IMR-90 (cell line): ENCODE data around the gene SLC25A26. TPM values are rescaled to one million over a fixed set of nuclear protein-coding genes. Genes with fewer than 3 reads are reported as not detected.

ENCODE experiments used
- ATAC-seq: fragments of 200-7000 bp; cut with Tn5 transposase; 2 replicates; pipeline ENCODE4 v1.9.1; 2020; ENCODE audit warnings: low read depth, mild to moderate bottlenecking, moderate library complexity
- BruUV-seq: library from RNA; stranded (reverse); fragments of 400-500 nt; replicated peaks from 2 replicates; lab custom pipeline; 2021; lab: Mats Ljungman, UMichigan
- CTCF ChIA-PET: fragments of 300-600 bp; formaldehyde crosslinking; extraction: SDS; loops from one replicate; lab custom pipeline; 2021; ENCODE audit warnings: antibody characterized with exemption; lab: Yijun Ruan, JAX
- POLR2A ChIA-PET: fragments of 300-600 bp; sonication (Branson Sonifier 250); formaldehyde crosslinking; loops from one replicate; lab custom pipeline; 2022; ENCODE audit warnings: antibody characterized with exemption; ENCODE audit not compliant: unreplicated experiment; lab: Charles Lee
- DNase-seq: peaks from one replicate; pipeline ENCODE4 v3.0.0; 2013
- H2AFZ ChIP-seq: replicated peaks from 2 replicates; pipeline ENCODE3; 2013; ENCODE audit warnings: low read length, mild to moderate bottlenecking; ENCODE audit not compliant: poor library complexity
- H2AK5ac ChIP-seq: 2 replicates; pipeline ENCODE4 v1.6.1; 2013; ENCODE audit warnings: low read depth, low read length, inconsistent platforms
- H2AK9ac ChIP-seq: replicated peaks from 2 replicates; pipeline ENCODE3; 2013; ENCODE audit warnings: mild to moderate bottlenecking, low read depth, low read length, moderate library complexity; ENCODE audit not compliant: poor library complexity
- H2BK120ac ChIP-seq: 2 replicates; pipeline ENCODE4 v1.6.1; 2013; ENCODE audit warnings: low read depth, low read length, inconsistent platforms
- H2BK15ac ChIP-seq: 3 replicates; pipeline ENCODE4 v1.6.1; 2013; ENCODE audit warnings: low read depth, low read length, inconsistent platforms
- H2BK20ac ChIP-seq: 2 replicates; pipeline ENCODE4 v1.6.1; 2013; ENCODE audit warnings: low read depth, mild to moderate bottlenecking, inconsistent platforms, low read length, moderate library complexity
- H2BK5ac ChIP-seq: 2 replicates; pipeline ENCODE4 v1.6.1; 2013; ENCODE audit warnings: mild to moderate bottlenecking, low read depth, low read length, inconsistent platforms; ENCODE audit not compliant: poor library complexity, severe bottlenecking
- H3K14ac ChIP-seq: replicated peaks from 2 replicates; pipeline ENCODE4 v1.6.1; 2013; ENCODE audit warnings: low read depth, low read length, inconsistent platforms
- H3K18ac ChIP-seq: 2 replicates; pipeline ENCODE4 v1.6.1; 2013; ENCODE audit warnings: low read depth, low read length, control low read depth
- H3K23ac ChIP-seq: 2 replicates; pipeline ENCODE4 v1.6.1; 2013; ENCODE audit warnings: low read depth, low read length, inconsistent platforms
- H3K27ac ChIP-seq: 2 replicates; pipeline ENCODE4 v1.5.1; 2013; ENCODE audit warnings: mild to moderate bottlenecking, control low read depth, low read length; ENCODE audit not compliant: insufficient read depth
- H3K27me3 ChIP-seq: 2 replicates; pipeline ENCODE4 v1.6.1; 2013; ENCODE audit warnings: low read length; ENCODE audit not compliant: control insufficient read depth, insufficient read depth
- H3K36me3 ChIP-seq: 2 replicates; pipeline ENCODE4 v1.6.1; 2013; ENCODE audit warnings: low read length, mixed read lengths; ENCODE audit not compliant: control insufficient read depth, insufficient read depth
- H3K4ac ChIP-seq: 2 replicates; pipeline ENCODE4 v1.6.1; 2013; ENCODE audit warnings: low read depth, low read length, inconsistent platforms
- H3K4me1 ChIP-seq: 2 replicates; pipeline ENCODE4 v1.6.1; 2013; ENCODE audit warnings: low read length, mixed read lengths; ENCODE audit not compliant: control insufficient read depth, insufficient read depth
- H3K4me2 ChIP-seq: 2 replicates; pipeline ENCODE4 v1.6.1; 2013; ENCODE audit warnings: low read depth, mild to moderate bottlenecking, control low read depth, low read length, moderate library complexity
- H3K4me3 ChIP-seq: 2 replicates; pipeline ENCODE4 v1.5.1; 2013; ENCODE audit warnings: low read depth, mild to moderate bottlenecking, control low read depth, low read length, moderate library complexity; ENCODE audit not compliant: insufficient read depth
- H3K56ac ChIP-seq: 2 replicates; pipeline ENCODE4 v1.6.1; 2013; ENCODE audit warnings: low read length, inconsistent platforms; ENCODE audit not compliant: insufficient read depth; ENCODE audit errors: extremely low read depth
- H3K79me1 ChIP-seq, 2 experiments: 2 replicates each; pipeline ENCODE4 v1.6.1; 2013; ENCODE audit warnings: low read length in 2 of 2, inconsistent platforms in 1 of 2, low read depth in 1 of 2
- H3K9ac ChIP-seq: 2 replicates; pipeline ENCODE4 v1.6.1; 2013; ENCODE audit warnings: low read depth, low read length, control low read depth
- H3K9me1 ChIP-seq: 2 replicates; pipeline ENCODE4 v1.6.1; 2013; ENCODE audit warnings: low read length, inconsistent platforms; ENCODE audit not compliant: insufficient read depth
- H3K9me3 ChIP-seq: 2 replicates; pipeline ENCODE4 v1.6.1; 2013; ENCODE audit warnings: low read length; ENCODE audit not compliant: control insufficient read depth, insufficient read depth
- H4K20me1 ChIP-seq: 2 replicates; pipeline ENCODE4 v1.6.1; 2013; ENCODE audit warnings: low read length, inconsistent platforms; ENCODE audit not compliant: insufficient read depth
- H4K5ac ChIP-seq: 2 replicates; pipeline ENCODE4 v1.6.1; 2013; ENCODE audit warnings: mild to moderate bottlenecking, low read depth, low read length, control low read depth
- H4K8ac ChIP-seq, 2 experiments: 2 replicates each; pipeline ENCODE4 v1.6.1; 2013; ENCODE audit warnings: low read depth in 2 of 2, low read length in 2 of 2, control low read depth in 1 of 2, inconsistent platforms in 1 of 2
- H4K91ac ChIP-seq: 2 replicates; pipeline ENCODE4 v1.6.1; 2013; ENCODE audit warnings: low read depth, low read length, inconsistent platforms; ENCODE audit not compliant: insufficient read depth
- BHLHE40 ChIP-seq: fragments of 150-350 bp; IDR thresholded peaks from 2 replicates; pipeline ENCODE4 v1.6.1; 2016; ENCODE audit warnings: mild to moderate bottlenecking, low read depth, low read length
- CEBPB ChIP-seq: IDR thresholded peaks from 2 replicates; pipeline ENCODE4 v1.6.1; 2012; ENCODE audit warnings: low read depth, low read length, improper control_type of control experiment
- CHD1 ChIP-seq: IDR thresholded peaks from 2 replicates; pipeline ENCODE4 v1.6.1; 2012; ENCODE audit warnings: low read depth, low read length, improper control_type of control experiment
- CTCF ChIP-seq: conservative IDR thresholded peaks from 2 replicates; pipeline ENCODE4 v1.5.1; 2012; ENCODE audit warnings: mild to moderate bottlenecking, low read depth, low read length, improper control_type of control experiment
- ELK1 ChIP-seq: fragments of 150-350 bp; IDR thresholded peaks from 2 replicates; pipeline ENCODE4 v1.6.1; 2016; ENCODE audit warnings: low read depth, mild to moderate bottlenecking, low read length, moderate library complexity, borderline replicate concordance
- FOS ChIP-seq: fragments of 150-350 bp; IDR thresholded peaks from 2 replicates; pipeline ENCODE4 v1.6.1; 2016; ENCODE audit warnings: low read depth, low read length
- MAFK ChIP-seq: IDR thresholded peaks from 2 replicates; pipeline ENCODE4 v1.6.1; 2012; ENCODE audit warnings: low read depth, low read length, improper control_type of control experiment
- MAZ ChIP-seq: IDR thresholded peaks from 2 replicates; pipeline ENCODE4 v1.6.1; 2012; ENCODE audit warnings: low read depth, mild to moderate bottlenecking, low read length, improper control_type of control experiment, moderate library complexity, borderline replicate concordance
- MXI1 ChIP-seq: IDR thresholded peaks from 2 replicates; pipeline ENCODE4 v1.6.1; 2012; ENCODE audit warnings: low read depth, mild to moderate bottlenecking, low read length, moderate library complexity, borderline replicate concordance
- NFE2L2 ChIP-seq: fragments of 150-350 bp; IDR thresholded peaks from 2 replicates; pipeline ENCODE4 v1.6.1; 2016; ENCODE audit warnings: low read depth, mild to moderate bottlenecking, low read length
- POLR2A ChIP-seq: IDR thresholded peaks from 2 replicates; pipeline ENCODE4 v1.6.1; 2012; ENCODE audit warnings: mild to moderate bottlenecking, low read depth, low read length
- RAD21 ChIP-seq: IDR thresholded peaks from 2 replicates; pipeline ENCODE4 v1.6.1; 2012; ENCODE audit warnings: low read length, improper control_type of control experiment
- RCOR1 ChIP-seq: IDR thresholded peaks from 2 replicates; pipeline ENCODE4 v1.6.1; 2012; ENCODE audit warnings: mild to moderate bottlenecking, low read length, improper control_type of control experiment; ENCODE audit not compliant: insufficient replicate concordance
- RFX5 ChIP-seq: IDR thresholded peaks from 2 replicates; pipeline ENCODE4 v1.8.0; 2012; ENCODE audit warnings: low read depth, mild to moderate bottlenecking, low read length, moderate library complexity
- SMC3 ChIP-seq: fragments of 150-350 bp; IDR thresholded peaks from 2 replicates; pipeline ENCODE4 v1.6.1; 2016; ENCODE audit warnings: low read depth, mild to moderate bottlenecking, antibody characterized with exemption, low read length, moderate library complexity
- WGBS, 2 experiments: methylation state at CpG; one replicate each; pipeline versions ENCODE4 v1.1.5 to v1.1.7; 2013; ENCODE audit warnings: missing lambda C conversion rate in 2 of 2; ENCODE audit not compliant: insufficient read length in 1 of 2; ENCODE audit errors: extremely low coverage in 2 of 2; 5-methylcytosine and 5-hydroxymethylcytosine counted together
- dilution Hi-C: fragments of 300-500 bp; cut with HindIII; formaldehyde crosslinking; loops from one replicate; pipeline ENCODE4 v1.14.3; 2018; ENCODE audit warnings: low sequenced_read_pairs; ENCODE audit not compliant: unreplicated experiment
- in situ Hi-C: fragments of 300-500 bp; cut with MboI; formaldehyde crosslinking; loops from 3 replicates; pipeline ENCODE4 v1.14.3; 2019; ENCODE audit warnings: low sequenced_read_pairs, inconsistent platforms, mixed read lengths
- intact Hi-C: fragments of 100-400 bp; cut with micrococcal nuclease; formaldehyde crosslinking; loops from 2 replicates; pipeline ENCODE4 v1.10.0; 2022
- polyA plus RNA-seq, 3 experiments: library from polyadenylated mRNA; depleted of rRNA; stranded (reverse); fragments of >200 nt; gene quantifications; 2 replicates each; pipeline ENCODE4 v1.2.3, GENCODE V29; 2012; ENCODE audit warnings: low replicate concordance in 1 of 3
- total RNA-seq: library from RNA; depleted of rRNA; stranded (reverse); fragments of >200 nt; gene quantifications from 2 replicates; pipeline ENCODE4 v1.2.3, GENCODE V29; 2012
- TF ChIP-seq, protein P1 (sequence below): fragments of 150-350 bp; IDR thresholded peaks from 2 replicates; pipeline ENCODE4 v1.6.1; 2017; ENCODE audit warnings: mild to moderate bottlenecking, antibody characterized with exemption, low read length, low read depth

The SLC25A26 gene
- total and polyA plus RNA-seq, 2 of the 4 experiments (the other 2 are of a cell fraction): 10.9 to 12.7 TPM

- no peaks in the 10 kb centered on the region for H3K9me3 ChIP-seq
- no peak overlapping the region for H3K9ac ChIP-seq
- ATAC-seq: no peak
- no peak overlapping the region for H2BK120ac ChIP-seq
- no peaks in the 10 kb centered on the region for H3K27me3 ChIP-seq
- no peak overlapping the region for H3K4me2 ChIP-seq
- no peak overlapping the region for H3K27ac ChIP-seq
- 100% methylated on average over 1 of the region's 4 CpGs; no CpG with 5 or more reads in 1 of the 2 experiments for WGBS, 2 experiments
- peak overlapping the region; percentile 52; the same call in 1 of the 2 replicates for H4K91ac ChIP-seq
- ChIA-PET POLR2A (no interaction called here), CTCF (no interaction called here)
- no peaks in the 10 kb centered on the region for H3K36me3 ChIP-seq
- no peaks in the 10 kb centered on the region for H3K79me1 ChIP-seq
- no peaks in the 10 kb centered on the region; the same call in 1 of the 2 replicates for H3K9me1 ChIP-seq
- in situ Hi-C loops (no loop called here), dilution Hi-C loops (no loop called here), intact Hi-C loops (no loop called here)
- no peak overlapping the region for H3K23ac ChIP-seq
- peak overlapping the region; percentile 29; the same call in 1 of the 2 replicates for H2AK5ac ChIP-seq
- no peak overlapping the region for H2AK9ac ChIP-seq
- no peak overlapping the region for H4K8ac ChIP-seq
- no peak overlapping the region for H2BK15ac ChIP-seq
- no peak overlapping the region for H2AFZ ChIP-seq
- peak overlapping the region; percentile 33; the same call in 1 of the 2 replicates for H4K5ac ChIP-seq
- no TSS peak for BruUV-seq
- DNase-seq: no peak
- H3K56ac ChIP-seq: no peak overlapping the region
- no peak overlapping the region for H3K14ac ChIP-seq
- TF ChIP-seq CHD1: no peak
- TF ChIP-seq POLR2A: no peak
- TF ChIP-seq SMC3: no peak
- no peak for TF ChIP-seq RFX5
- TF ChIP-seq MAFK: no peak
- TF ChIP-seq BHLHE40: no peak
- no peak for TF ChIP-seq FOS
- no peak for TF ChIP-seq MAZ
- no peak for TF ChIP-seq MXI1
- TF ChIP-seq CEBPB: no peak
- TF ChIP-seq NFE2L2: no peak
- TF ChIP-seq RCOR1: no peak
- no peak for TF ChIP-seq CTCF
- TF ChIP-seq, protein P1, sequence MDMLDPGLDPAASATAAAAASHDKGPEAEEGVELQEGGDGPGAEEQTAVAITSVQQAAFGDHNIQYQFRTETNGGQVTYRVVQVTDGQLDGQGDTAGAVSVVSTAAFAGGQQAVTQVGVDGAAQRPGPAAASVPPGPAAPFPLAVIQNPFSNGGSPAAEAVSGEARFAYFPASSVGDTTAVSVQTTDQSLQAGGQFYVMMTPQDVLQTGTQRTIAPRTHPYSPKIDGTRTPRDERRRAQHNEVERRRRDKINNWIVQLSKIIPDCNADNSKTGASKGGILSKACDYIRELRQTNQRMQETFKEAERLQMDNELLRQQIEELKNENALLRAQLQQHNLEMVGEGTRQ: no peak
- TF ChIP-seq RAD21: no peak
- no peak for TF ChIP-seq ELK1
- peaks cover 21% of the 10 kb centered on the region for H3K4me1 ChIP-seq
- H4K20me1 ChIP-seq: no peaks in the 10 kb centered on the region
- H3K4me3 ChIP-seq: no peak overlapping the region
- peak overlapping the region; percentile 70 for H3K18ac ChIP-seq
- H2BK5ac ChIP-seq: no peak overlapping the region
- no peak overlapping the region for H2BK20ac ChIP-seq
- H3K4ac ChIP-seq: no peak overlapping the region
Measured at GRCh38 chr3:66267031-66267430, 46.2 kb downstream of the SLC25A26 start.
